Measurements from ENCODE around the gene SGCD.

The SGCD gene

GRCh38 chr5:156667616-156668015, 340.7 kb downstream of the SGCD start:
- Histone ChIP-seq H3K36me3 (ENCODE audit: insufficient read depth, low read length) (no peaks in the 10 kb centered on the region), H3K4me2 (ENCODE audit: low read depth, low read length, poor library complexity, severe bottlenecking) (no peak overlapping the region), H3K4me3 (ENCODE audit: low read length, poor library complexity, severe bottlenecking) (no peak overlapping the region), H3K4me1 (ENCODE audit: insufficient read depth, low read length, poor library complexity, severe bottlenecking) (peaks cover 21% of the 10 kb centered on the region), H4K20me1 (ENCODE audit: insufficient read depth, low read length, poor library complexity, severe bottlenecking) (no peaks in the 10 kb centered on the region), H3K9ac (ENCODE audit: low read depth, low read length, poor library complexity, severe bottlenecking) (no peak overlapping the region), H3F3A (ENCODE audit: low read depth) (no peaks in the 10 kb centered on the region; the same call in 1 of the 2 replicates), H3K9me2 (replicated peaks; ENCODE audit: low read depth, low read length) (no peaks in the 10 kb centered on the region), H3K9me3 (ENCODE audit: insufficient read depth, low read depth, low read length) (no peaks in the 10 kb centered on the region), H2AFZ (ENCODE audit: low read length) (no peak overlapping the region), H3K27me3 (ENCODE audit: insufficient read depth, low read length, poor library complexity, severe bottlenecking) (no peaks in the 10 kb centered on the region), H3K79me2 (ENCODE audit: insufficient read depth, low read length) (no peaks in the 10 kb centered on the region)
- TF ChIP-seq EZH2phosphoT487 (IDR thresholded peaks at IDR 0.05; ENCODE audit: borderline replicate concordance) (no peak), CTCF (conservative IDR thresholded peaks at IDR 0.05; ENCODE audit: low read length) (no peak)

DNA sequence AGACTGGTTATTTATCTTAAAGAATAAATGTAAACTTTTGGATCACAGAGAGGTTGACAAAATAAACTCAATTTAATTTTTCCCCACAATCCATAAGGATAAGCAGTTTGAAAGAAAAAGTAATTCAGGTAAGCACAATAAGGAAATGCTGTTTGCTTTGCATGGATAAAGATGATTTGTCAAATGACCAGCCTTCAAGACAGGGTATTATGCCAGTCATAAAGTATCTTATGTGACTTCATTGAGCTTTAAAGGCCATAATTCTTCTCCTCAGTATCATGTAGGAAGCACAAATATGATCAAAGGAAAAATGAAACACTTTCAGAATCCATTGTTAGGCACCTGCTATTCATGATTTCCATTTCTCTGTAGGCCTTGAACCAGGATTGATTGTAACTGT, 342.5 kb downstream of the SGCD start:
- no peak overlapping the region for H3K9ac ChIP-seq (ENCODE audit: low read depth, low read length, poor library complexity, severe bottlenecking)
- no peaks in the 10 kb centered on the region for H3K9me3 ChIP-seq (ENCODE audit: insufficient read depth, low read depth, low read length)
- H3K4me2 ChIP-seq (ENCODE audit: low read depth, low read length, poor library complexity, severe bottlenecking), result no peak overlapping the region
- H3K79me2 ChIP-seq (ENCODE audit: insufficient read depth, low read length), result no peaks in the 10 kb centered on the region
- H2AFZ ChIP-seq (ENCODE audit: low read length), result no peak overlapping the region
- peaks cover 33% of the 10 kb centered on the region for H3K4me1 ChIP-seq (ENCODE audit: insufficient read depth, low read length, poor library complexity, severe bottlenecking)
- TF ChIP-seq CTCF (conservative IDR thresholded peaks at IDR 0.05; ENCODE audit: low read length), result no peak
- no peak for TF ChIP-seq EZH2phosphoT487 (IDR thresholded peaks at IDR 0.05; ENCODE audit: borderline replicate concordance)
- no peaks in the 10 kb centered on the region for H3K27me3 ChIP-seq (ENCODE audit: insufficient read depth, low read length, poor library complexity, severe bottlenecking)
- no peak overlapping the region for H3K4me3 ChIP-seq (ENCODE audit: low read length, poor library complexity, severe bottlenecking)
- no peaks in the 10 kb centered on the region for H3K36me3 ChIP-seq (ENCODE audit: insufficient read depth, low read length)
- H4K20me1 ChIP-seq (ENCODE audit: insufficient read depth, low read length, poor library complexity, severe bottlenecking), result no peaks in the 10 kb centered on the region
- H3K9me2 ChIP-seq (replicated peaks; ENCODE audit: low read depth, low read length), result no peaks in the 10 kb centered on the region
- H3F3A ChIP-seq (ENCODE audit: low read depth), result no peaks in the 10 kb centered on the region; the same call in 1 of the 2 replicates

- Histone ChIP-seq H3K36me3 (ENCODE audit: insufficient read depth, low read length) (no peaks in the 10 kb centered on the region), H3K27me3 (ENCODE audit: insufficient read depth, low read length, poor library complexity, severe bottlenecking) (no peaks in the 10 kb centered on the region), H4K20me1 (ENCODE audit: insufficient read depth, low read length, poor library complexity, severe bottlenecking) (no peaks in the 10 kb centered on the region), H3K79me2 (ENCODE audit: insufficient read depth, low read length) (no peaks in the 10 kb centered on the region), H3K4me1 (ENCODE audit: insufficient read depth, low read length, poor library complexity, severe bottlenecking) (peaks cover 33% of the 10 kb centered on the region), H2AFZ (ENCODE audit: low read length) (no peak overlapping the region), H3K4me3 (ENCODE audit: low read length, poor library complexity, severe bottlenecking) (no peak overlapping the region), H3K4me2 (ENCODE audit: low read depth, low read length, poor library complexity, severe bottlenecking) (no peak overlapping the region), H3K9ac (ENCODE audit: low read depth, low read length, poor library complexity, severe bottlenecking) (no peak overlapping the region), H3K9me3 (ENCODE audit: insufficient read depth, low read depth, low read length) (no peaks in the 10 kb centered on the region), H3F3A (ENCODE audit: low read depth) (no peaks in the 10 kb centered on the region; the same call in 1 of the 2 replicates), H3K9me2 (replicated peaks; ENCODE audit: low read depth, low read length) (no peaks in the 10 kb centered on the region)
- TF ChIP-seq EZH2phosphoT487 (IDR thresholded peaks at IDR 0.05; ENCODE audit: borderline replicate concordance) (no peak), CTCF (conservative IDR thresholded peaks at IDR 0.05; ENCODE audit: low read length) (no peak)
Observed at GRCh38 chr5:156670615-156671014, 343.7 kb downstream of the SGCD start.

Data from Loucy (cell line).